Right hindlimb (tissue), 1 donor: Measurements from ENCODE around the gene ZBTB14.

Experiments used
- DNase-seq: peaks from one replicate; pipeline ENCODE4 v3.0.0-alpha.2; 2018

ZBTB14 gene

GRCh38 chr18:5287854-5288253, 7.7 kb downstream of the ZBTB14 start:
- DNase-seq = no peak

GRCh38 chr18:5286525-5286924, 9.0 kb downstream of the ZBTB14 start:
- no peak for DNase-seq

GRCh38 chr18:5285326-5285725, 10.2 kb downstream of the ZBTB14 start:
- DNase-seq = peak; percentile 67

- no peak for DNase-seq
Measured at GRCh38 chr18:5284808-5285207, 10.7 kb downstream of the ZBTB14 start.

- no peak for DNase-seq
Measured at GRCh38 chr18:5282770-5283169, 12.8 kb downstream of the ZBTB14 start.

- DNase-seq = no peak
Measured at GRCh38 chr18:5276947-5277346, 18.6 kb downstream of the ZBTB14 start.

- DNase-seq = no peak
Measured at GRCh38 chr18:5275872-5276271, 19.7 kb downstream of the ZBTB14 start.

GRCh38 chr18:5268874-5269273, 26.7 kb downstream of the ZBTB14 start:
- DNase-seq = no peak

GRCh38 chr18:5266721-5267120, 28.8 kb downstream of the ZBTB14 start:
- no peak for DNase-seq

GRCh38 chr18:5253910-5254309, 41.6 kb downstream of the ZBTB14 start:
- no peak for DNase-seq

GRCh38 chr18:5251117-5251516, 44.4 kb downstream of the ZBTB14 start:
- DNase-seq = no peak

- no peak for DNase-seq
Measured at GRCh38 chr18:5250603-5251002, 44.9 kb downstream of the ZBTB14 start.

- DNase-seq = no peak
Measured at GRCh38 chr18:5244941-5245340, 50.6 kb downstream of the ZBTB14 start.

- no peak for DNase-seq
Measured at GRCh38 chr18:5239447-5239846, 56.1 kb downstream of the ZBTB14 start.
